NCI-H128 (cell line): Measurements from ENCODE around the gene SDC1.
"Not testable (repeated sequence)": the region's sequence is repeated elsewhere in the genome, so short reads cannot be mapped to it uniquely, and the experiment has no call there.

Experiments
- DNase-seq: peaks from one replicate; lab custom pipeline; 2025; ENCODE audit not compliant: unreplicated experiment; lab: John Stamatoyannopoulos, UW

SDC1 gene

GRCh38 chr2:20199633-20200270 is 25.2 kb downstream of the SDC1 start:
- no peak for DNase-seq

DNA sequence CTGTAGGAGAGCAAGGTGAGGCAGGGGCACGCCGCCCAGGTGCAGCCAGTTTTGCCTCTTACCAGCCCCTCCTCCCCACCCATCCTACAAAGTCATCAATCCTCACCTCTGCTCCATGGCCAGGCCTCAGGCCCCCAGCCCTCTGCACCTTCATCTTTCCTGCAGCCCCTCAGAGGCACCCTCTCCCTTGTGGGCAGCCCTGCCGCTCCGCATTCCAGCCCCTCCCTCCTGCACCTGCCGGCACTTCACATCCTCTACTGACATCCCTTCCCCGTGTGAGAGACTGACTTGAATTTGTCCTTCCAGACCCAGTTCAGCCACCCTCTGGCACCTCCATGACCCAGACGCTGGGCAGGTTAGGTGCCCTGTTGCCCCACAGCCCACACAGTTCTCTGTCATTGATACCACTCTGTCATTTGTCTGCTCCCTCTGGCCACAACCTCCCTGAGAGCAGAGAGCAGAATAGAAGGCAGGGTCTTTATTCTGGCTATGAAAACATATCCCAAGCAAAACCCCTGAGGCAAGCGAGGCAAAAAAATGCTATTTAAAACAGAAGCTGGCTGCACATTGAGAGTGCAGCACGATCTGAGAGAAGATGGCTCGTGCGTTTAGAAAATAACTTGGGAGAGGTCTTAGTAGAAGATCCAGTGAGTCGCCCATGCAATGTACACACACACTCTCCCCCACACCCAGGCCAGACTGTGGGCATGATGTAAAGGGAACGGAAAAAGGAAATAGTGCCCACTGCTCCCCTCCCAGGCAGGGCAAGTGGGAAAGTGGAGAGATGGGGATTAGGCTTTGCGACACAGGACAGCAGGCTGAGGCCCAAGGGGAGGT is 25.9 kb downstream of the SDC1 start:
- no peak for DNase-seq

DNA sequence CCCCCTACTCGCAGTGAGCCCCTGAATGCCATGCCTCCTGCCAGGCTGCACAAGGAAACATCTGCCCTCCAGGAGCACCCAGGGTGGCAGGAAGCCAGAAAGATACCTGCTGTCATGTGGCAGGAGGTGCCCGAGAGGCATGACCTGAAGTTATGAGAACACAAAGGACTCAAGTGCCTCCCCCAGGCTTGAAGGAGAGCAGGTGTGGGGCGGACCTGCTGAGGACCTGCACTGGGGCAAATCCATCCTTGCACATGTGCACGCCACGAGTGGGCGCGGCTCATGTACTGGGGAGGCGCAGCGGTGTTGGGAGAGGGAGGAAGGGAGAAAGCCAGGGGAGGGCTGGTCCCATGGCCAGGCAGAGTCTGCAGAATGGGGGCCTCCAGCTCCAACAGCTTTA is 26.9 kb downstream of the SDC1 start:
- DNase-seq = no peak

GRCh38 chr2:20197192-20197591 is 27.7 kb downstream of the SDC1 start:
- no peak for DNase-seq

- no peak for DNase-seq
Observed at GRCh38 chr2:20196657-20197161, 28.2 kb downstream of the SDC1 start.

DNA sequence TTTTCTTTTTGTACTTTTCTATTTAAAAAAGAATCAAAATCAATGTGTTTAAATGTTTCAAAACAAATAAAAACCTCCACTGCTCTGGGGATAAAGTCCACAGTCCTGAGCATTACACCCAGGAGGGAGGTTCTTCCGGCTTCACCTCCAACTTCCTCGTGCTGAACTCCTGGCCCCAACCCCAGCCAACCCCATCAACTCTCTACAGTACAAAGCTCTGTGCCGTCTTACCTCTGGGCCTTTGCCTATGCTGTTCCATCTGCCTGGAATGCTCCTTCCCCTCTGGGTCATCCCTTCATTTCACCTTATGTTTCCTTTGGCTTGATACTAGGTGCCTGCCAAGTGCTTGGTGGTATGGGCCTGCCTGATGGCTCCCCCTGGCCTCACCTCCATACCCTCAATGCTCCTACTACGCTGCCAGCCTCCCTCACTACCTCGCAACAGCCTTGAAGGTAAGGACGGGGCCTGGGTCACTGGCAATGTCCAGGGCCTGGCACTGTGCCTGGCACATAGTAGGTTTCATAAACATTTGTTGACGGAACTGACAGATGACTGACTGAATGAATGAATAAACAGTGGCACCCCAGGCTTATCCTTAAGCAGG is 28.8 kb downstream of the SDC1 start:
- no peak for DNase-seq

- no peak for DNase-seq
Observed at GRCh38 chr2:20195431-20196033, 29.4 kb downstream of the SDC1 start.

DNA sequence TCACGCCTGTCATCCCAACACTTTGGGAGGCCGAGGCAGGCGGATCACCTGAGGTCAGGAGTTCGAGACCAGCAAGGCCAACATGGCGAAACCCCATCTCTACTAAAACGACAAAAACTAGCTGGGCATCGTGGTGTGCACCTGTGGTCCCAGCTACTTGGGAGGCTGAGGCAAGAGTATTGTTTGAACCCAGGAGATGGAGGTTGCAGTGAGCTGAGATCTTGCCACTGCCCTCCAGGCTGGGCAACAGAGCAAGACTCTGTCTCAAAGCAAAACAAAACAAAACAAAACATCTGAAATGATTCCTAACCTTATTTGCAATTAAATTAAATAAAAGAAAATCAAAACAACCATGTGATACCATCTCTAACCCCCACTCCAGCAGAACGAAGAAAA is 29.9 kb downstream of the SDC1 start:
- not testable (repeated sequence) for DNase-seq

GRCh38 chr2:20194097-20195015 is 30.6 kb downstream of the SDC1 start:
- DNase-seq = no peak

- DNase-seq = no peak
Observed at GRCh38 chr2:20193185-20193584, 31.7 kb downstream of the SDC1 start.

- DNase-seq = no peak
Observed at GRCh38 chr2:20192781-20193180, 32.1 kb downstream of the SDC1 start.

- DNase-seq = no peak
Observed at GRCh38 chr2:20191714-20192569, 33.0 kb downstream of the SDC1 start.

GRCh38 chr2:20190876-20191713 is 33.8 kb downstream of the SDC1 start:
- no peak for DNase-seq

GRCh38 chr2:20190170-20190569 is 34.8 kb downstream of the SDC1 start:
- DNase-seq = no peak

DNA sequence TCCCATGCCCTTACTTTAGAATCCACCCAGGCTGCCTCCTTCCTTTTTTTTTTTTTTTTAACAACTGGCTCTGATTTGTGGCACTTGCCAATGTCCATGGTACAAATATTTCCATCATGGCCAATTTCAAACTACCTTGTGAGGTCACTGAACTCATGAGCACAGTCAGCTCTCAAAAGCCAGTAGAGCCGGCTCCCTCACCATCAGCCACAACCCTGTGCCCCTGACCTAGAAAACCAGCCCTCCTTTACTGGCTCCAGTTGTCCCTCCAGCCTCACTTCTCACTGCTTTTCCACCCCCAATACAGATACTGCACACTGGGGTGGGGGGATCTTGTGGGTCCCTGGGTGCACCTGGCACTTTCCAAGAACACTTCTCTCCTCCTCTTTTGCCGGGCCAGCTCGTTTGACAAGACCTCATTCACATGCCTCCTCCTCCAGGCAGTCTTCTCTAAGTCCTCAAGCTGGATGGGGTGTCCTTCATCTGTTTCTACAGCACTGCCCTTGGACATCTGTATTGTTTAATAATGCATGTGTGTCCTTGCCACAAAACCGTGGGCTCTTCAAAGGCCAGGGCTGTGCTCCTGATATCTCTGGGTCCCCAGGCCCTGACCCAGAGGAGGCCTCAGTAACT is 35.5 kb downstream of the SDC1 start:
- DNase-seq = no peak

- no peak for DNase-seq
Observed at GRCh38 chr2:20188851-20189250, 36.1 kb downstream of the SDC1 start.

GRCh38 chr2:20188201-20188600 is 36.7 kb downstream of the SDC1 start:
- no peak for DNase-seq

DNA sequence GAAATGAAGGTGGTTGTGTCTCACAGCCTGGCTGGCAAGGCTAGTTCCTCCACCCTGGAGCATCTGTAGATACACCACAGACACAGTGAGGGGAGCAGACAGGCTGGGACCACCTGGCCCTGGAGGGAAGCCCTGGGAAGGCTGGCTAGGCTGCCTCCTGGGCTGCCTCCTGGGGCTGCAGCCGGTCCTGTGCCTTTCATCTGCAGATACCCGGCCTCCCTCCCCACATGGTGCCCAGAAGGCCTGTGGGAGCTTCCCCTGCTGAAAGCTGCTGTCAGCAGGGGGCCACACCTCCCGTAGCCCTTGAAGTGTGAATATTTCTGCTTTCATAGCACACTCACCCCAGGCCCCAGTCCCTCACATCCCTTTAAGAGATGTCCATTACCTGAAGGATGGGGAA is 37.6 kb downstream of the SDC1 start:
- DNase-seq = no peak
